ENCODE data around the gene RASL12.
A peak's percentile ranks its signal among the peaks of the same experiment; 100 is the strongest.

Gene RASL12

GRCh38 chr15:65037309-65037708, 30.5 kb downstream of the RASL12 start:
- DNase-seq (ENCODE audit: low read depth) = no peak
- TF ChIP-seq CTCF (conservative IDR thresholded peaks at IDR 0.05; ENCODE audit: low read depth, low read length) = no peak
- no peak overlapping the region for H3K4me3 ChIP-seq (ENCODE audit: low read length)

- no peak for TF ChIP-seq CTCF (conservative IDR thresholded peaks at IDR 0.05; ENCODE audit: low read depth, low read length)
- no peak for DNase-seq (ENCODE audit: low read depth)
- no peak overlapping the region for H3K4me3 ChIP-seq (ENCODE audit: low read length)
These were observed 33.1 kb downstream of the RASL12 start for GRCh38 chr15:65034719-65035118.

GRCh38 chr15:65033659-65034269, 34.0 kb downstream of the RASL12 start:
- TF ChIP-seq CTCF (conservative IDR thresholded peaks at IDR 0.05; ENCODE audit: low read depth, low read length) = peak; percentile 67
- no peak for DNase-seq (ENCODE audit: low read depth)
- no peak overlapping the region for H3K4me3 ChIP-seq (ENCODE audit: low read length)

GRCh38 chr15:65032801-65033537, 34.8 kb downstream of the RASL12 start:
- DNase-seq (ENCODE audit: low read depth) = no peak
- peak; percentile 90 for TF ChIP-seq CTCF (conservative IDR thresholded peaks at IDR 0.05; ENCODE audit: low read depth, low read length)
- no peak overlapping the region for H3K4me3 ChIP-seq (ENCODE audit: low read length)

- DNase-seq (ENCODE audit: low read depth) = no peak
- no peak overlapping the region for H3K4me3 ChIP-seq (ENCODE audit: low read length)
- TF ChIP-seq CTCF (conservative IDR thresholded peaks at IDR 0.05; ENCODE audit: low read depth, low read length) = no peak
These were observed 38.0 kb downstream of the RASL12 start for GRCh38 chr15:65029736-65030208.

GRCh38 chr15:65028921-65029735, 38.7 kb downstream of the RASL12 start, which contains the start of gene MTFMT:
TSS of gene MTFMT (minus strand) at chr15:65029639. CDS start at chr15:65029613, 26 bp downstream.
- H3K4me3 ChIP-seq (ENCODE audit: low read length) = peak within 1 kb of the TSS; percentile 83
- no peak for TF ChIP-seq CTCF (conservative IDR thresholded peaks at IDR 0.05; ENCODE audit: low read depth, low read length)
- peak; percentile 22 for DNase-seq (ENCODE audit: low read depth)

Data from retinal pigment epithelial cell (primary cell).